NCI-H2081 (cell line): ENCODE data around the gene PEX14.
"Not testable (repeated sequence)": the region's sequence is repeated elsewhere in the genome, so short reads cannot be mapped to it uniquely, and the experiment has no call there.

Experiments
- DNase-seq, 2 experiments: peaks; one replicate each; lab custom pipeline; 2025; lab: John Stamatoyannopoulos, UW

PEX14 gene

DNA sequence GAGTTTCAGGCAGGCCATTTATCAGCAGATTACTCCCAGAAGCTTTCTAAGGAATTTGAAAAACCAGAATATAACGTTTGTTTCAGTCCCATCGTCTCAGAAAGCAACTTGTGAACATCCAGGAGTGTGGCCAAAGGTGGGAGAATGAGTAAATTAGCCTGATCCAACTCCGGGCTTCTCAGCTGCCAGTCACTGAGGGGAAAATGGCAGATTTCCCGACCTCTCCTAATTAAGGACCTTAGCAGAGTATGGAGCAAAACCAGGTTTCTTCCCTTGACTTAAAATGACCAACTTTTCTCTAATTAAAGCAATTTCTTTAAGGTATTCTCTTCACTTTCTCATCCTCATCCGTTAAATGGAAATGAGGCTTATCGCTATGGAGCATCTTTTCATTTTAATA lies 23.9 kb upstream of the PEX14 start:
- DNase-seq: no peak

DNA sequence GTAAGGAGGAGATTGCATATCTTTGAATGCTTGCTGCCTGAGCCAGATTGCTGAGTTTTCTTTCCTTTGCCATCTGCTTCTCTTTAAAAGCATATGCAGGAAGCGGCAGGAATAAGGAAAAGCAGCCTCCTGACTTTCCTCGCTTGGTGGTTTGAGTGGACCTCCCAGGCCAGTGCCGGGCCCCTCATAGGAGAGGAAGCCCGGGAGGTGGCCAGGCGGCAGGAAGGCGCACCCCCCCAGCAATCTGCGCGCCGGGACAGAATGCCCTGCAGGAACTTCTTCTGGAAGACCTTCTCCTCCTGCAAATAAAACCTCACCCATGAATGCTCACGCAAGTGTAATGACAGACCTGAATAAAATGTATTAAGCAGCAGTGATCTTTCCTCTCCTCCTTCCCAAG lies 23.5 kb upstream of the PEX14 start:
- DNase-seq: no peak

DNA sequence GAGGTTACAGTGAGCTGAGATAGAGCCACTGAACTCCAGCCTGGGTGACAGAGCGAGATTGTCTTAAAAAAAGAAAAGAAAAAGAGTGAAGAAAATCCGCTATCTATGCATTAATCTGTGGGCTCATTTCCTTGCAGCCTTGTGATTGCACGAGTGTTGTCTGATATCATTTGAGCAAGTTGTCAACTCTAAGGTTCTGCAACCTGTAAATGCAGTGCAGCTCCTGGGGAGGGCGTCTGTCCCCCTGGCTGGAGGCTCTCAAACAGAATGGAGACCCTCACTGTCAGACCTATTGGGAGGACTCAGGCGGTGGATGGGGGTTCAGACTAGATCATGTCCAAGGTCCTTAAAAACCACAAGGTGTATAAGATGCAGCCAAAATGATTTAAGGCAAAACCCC lies 18.7 kb upstream of the PEX14 start:
- no peak for DNase-seq

DNA sequence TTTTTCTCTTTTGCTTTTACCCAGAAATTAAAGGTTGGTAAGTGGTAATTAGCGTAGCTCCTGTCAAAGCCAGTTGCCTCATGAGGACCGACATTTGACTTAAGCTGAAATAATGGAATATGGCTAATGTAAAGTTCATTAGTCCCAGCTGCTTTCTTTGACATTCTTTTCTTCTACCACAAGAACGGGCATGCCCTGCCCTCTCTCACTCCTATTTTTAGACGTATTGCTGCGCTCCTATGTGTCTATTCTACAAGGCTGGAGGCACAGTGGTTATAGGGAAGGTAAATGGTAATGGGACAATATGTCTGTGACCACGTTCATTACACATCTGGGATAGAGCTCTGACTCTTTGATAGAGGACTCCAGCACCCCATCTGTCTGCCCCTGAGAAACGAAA lies 18.1 kb upstream of the PEX14 start:
- no peak for DNase-seq

DNA sequence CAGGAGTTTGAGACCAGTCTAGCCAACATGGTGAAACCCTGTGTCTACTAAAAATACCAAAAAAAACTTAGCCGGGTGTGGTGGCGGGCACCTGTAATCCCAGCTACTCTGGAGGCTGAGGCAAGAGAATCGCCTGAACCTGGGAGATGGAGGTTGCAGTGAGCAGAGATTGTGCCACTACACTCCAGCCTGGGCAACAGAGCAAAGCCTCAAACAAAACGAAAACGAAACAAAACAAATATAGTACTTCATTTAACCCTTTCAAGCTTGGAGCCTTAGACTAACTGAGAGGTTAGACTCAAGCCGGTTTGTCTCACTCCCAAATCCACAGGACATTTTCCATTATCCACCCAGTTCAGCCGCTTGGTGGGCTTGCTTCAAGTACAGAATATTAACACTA lies 17.3 kb upstream of the PEX14 start:
- not testable (repeated sequence) for DNase-seq

DNA sequence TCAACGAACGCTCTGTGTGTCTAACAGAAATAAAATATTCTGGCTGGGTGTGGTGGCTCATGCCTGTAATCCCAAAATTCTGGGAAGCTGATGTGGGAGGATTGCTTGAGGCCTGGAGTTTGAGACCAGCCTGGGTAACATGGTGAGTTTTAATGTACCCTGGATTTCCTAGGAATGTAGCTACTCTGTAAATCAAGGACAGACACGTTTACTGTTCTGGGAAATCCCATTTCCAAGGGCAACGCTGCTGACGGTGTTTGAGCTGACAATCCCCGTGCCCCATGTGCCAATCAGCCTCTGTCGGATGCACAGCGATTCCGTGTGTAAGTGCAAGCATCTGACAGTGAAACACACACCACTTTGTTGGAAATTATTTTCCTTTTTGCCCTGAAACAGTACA lies 16.9 kb upstream of the PEX14 start:
- no peak for DNase-seq

DNA sequence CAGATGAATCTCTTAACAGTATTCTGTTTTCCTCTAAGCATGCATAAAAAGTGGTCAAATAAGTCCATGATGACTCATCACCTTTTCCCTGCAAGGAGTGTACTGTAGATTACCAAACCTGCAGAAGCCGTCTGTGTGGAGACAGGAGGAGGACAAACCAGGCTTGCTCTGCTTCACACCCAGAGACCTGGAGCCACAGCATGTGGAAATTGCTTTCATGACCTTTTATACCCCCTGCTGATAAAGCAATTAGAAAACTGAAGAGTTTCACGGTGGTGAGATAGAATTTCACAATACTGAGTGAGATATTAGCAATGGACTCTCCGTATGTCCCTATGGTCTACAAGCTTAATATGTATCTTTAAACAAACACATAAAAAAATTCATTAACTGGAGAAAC lies 15.6 kb upstream of the PEX14 start:
- no peak for DNase-seq

DNA sequence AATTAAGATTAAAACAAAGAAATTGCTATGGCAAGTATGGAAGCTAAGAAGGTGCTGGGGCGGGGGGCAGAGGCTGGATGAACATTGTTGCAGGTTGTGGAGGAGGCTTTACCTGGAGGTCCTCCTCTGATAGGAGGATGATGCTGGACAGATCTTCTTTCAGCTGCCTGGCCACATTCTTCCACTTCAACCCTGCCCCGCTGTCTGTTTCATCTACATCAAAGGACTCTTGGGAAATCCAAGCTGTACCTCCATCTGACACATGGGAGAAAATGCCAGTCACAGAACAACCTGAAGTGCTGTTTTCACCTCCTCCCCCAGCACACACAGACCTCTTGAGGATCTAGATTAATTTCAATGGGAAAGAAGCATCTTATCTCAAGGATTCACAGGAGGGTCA lies 7.7 kb upstream of the PEX14 start:
- no peak for DNase-seq

DNA sequence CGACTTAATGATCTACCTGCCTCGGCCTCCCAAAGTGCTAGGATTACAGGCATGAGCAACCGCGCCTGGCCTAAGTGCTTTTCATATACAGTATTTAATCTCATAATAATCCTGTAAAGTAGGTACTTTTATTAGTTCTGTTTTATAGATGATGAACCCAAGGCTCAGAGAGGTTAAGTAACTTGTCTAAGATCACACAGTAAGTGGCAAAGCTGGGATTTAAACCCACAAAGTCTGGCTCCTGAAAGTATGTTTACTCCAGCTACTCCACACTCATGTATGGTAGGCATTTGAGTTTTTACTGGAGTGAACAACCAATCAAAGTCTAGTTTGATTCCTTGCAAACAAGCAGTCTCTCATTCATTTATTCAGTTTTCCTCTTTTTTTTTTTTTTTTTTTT lies 4.7 kb upstream of the PEX14 start:
- DNase-seq: no peak

DNA sequence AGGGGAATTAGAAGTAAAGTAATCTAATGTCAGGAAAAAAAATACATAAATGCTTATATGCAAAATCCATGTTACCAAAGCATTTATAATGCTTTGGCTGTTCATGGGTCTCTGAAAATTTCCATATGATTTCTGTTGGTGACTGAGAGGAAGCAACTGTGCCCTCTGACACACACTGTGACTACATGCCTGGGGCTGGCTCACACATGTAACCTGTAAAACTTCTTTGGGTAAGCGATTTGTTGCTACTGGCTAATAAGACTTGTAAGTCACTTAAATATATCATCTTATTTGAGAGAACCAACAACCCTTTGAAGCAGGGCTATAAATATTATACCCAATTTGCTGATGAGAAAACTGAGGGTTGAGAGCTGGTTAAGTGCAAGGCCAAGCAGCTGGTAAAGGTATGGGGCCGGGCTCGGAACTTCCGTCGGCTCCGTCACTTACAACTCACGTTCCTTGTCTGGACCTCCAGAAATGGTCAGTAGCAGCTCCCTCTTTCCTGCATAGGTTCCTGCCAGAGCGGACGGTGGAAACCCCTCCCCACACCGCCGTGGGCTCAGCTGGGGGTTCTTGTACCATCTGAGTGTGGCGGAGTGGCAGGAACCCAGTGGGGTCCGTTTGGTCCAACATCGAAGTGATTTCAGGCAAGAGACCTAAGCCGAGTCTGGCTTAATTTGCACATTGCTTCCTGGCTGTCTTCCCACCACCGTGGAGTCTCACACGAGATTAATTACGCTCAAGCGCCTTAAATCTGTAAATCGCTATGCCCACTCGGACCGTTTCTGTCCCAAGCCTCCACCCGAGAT lies 3.1 kb upstream of the PEX14 start:
- DNase-seq: peak in 1 of 2 experiments; percentile 48

DNA sequence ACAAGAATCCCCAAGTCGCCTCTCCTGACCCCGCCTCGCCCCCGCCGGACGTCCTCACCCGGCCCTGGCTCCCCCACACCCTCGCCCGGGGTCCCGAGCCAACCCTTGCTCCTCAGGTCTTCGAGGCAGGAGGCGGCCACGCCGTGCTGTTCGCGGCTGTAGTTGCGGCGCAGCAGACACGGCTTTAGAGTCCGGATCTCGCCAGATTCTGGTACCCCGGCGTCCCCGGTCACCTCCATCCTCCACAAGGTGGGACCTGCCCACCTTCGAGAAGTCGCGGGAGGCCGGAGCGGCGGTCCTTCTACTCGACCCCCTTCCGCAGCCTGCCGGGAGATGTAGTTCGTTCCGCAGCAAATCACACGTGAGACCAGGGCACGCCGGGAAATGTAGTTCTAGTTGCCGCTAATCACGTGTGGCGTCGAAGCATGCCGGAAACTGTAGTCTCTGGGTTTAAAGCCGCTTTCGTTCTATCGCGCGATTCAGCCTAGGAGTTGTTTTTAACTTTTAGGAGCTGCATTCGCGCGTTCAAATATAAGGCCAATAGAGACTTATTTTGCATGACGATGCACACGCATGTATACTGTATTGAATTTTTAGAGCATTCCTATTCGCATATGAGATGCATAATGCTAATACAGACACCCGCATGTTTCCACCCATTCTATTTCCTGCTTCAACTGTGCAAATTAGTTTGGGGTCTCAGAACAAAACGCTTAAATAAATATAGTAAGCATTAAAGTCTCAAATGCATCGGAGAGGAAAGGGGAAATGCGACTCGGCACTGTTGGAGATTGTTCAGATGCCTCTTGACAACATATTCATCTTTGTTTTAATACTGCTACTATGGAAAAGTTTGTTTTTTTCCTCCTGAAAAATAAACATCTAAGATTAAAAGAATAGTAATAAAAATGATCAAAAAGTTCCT lies 2.3 kb upstream of the PEX14 start, which contains the start of gene DFFA:
Gene DFFA (minus strand): TSS at position 310 of the 925 bp plus-strand sequence. CDS start 71 bp downstream, at position 239.
- DNase-seq: peak; percentile 93 to 98

DNA sequence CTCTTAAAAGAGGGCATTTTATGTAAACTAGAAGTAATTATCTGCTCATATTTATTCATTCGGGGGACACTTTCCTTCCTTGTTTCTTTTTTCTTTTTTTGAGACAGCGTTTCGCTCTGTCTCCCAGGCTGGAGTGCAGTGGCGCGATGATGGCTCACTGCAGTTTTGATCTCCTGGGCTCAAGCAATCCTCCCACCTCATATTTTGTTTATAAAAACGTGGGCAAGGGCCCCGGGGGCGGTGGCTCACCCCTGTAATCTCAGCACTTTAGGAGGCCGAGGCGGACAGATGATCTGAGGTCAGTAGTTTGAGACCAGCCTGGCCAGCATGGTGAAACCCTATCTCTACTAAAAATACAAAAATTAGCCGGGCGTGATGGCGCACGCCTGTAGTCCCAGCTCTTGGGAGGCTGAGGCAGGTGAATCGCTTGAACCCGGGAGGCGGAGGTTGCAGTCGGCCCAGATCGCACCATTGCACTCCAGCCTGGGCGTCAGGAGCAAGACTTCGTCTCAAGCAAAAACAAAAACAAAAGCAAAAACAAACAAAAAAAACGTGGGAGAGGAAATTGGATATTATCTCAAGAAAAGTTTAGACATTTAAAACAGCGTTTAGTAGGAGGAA lies 1.5 kb upstream of the PEX14 start:
- no peak for DNase-seq

DNA sequence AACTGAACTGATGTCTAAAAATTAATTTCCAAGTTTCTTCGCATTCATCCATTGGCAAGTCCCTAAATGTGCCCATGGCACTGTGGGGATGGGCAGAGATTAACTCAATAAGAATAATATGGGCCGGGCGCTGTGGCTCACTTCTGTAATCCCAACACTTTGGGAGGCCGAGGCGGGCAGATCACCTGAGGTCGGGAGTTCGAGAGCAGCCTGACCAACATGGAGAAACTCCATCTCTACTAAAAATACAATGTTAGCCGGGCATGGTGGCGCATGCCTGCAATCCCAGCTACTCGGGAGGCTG lies 489 bp upstream of the PEX14 start:
- DNase-seq: not testable (repeated sequence)

DNA sequence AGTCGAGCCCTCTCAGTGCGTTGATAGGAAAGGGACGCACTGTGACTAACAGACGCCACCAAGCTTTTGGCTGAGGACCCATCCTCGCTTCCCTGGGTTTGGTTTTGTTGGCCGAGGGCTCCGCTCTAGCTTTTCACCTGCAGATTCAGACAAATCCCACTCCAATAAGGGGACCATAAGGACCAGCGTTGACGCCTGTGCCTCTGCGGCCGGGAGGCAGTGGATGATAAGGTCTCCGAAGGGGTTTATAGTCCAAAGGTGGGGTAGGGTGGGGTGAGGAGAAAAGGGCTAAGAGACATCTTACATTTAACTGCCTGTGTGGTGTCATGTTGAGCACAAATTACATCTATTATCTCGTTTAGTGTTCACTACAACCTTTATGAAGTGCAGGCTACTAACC lies 760 bp downstream of the PEX14 start:
- no peak for DNase-seq

DNA sequence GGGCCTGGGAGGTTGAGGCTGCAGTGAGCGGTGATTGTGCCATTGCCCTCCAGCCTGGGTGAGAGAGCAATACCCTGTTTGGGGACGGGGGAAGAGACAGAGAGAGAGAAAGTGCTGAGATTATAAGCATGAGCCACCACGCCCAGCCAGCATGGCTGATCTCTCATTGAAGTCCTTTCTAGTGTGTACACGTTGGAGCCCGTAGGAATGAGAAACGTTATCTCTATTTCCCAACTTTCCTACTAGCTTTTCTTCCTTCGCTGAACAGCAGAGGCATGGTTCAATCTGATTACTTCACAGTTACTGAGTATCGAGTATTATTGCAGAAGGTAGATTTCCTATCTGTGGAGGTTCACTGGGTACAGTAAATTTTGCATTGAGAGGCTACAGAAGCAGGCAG lies 4.5 kb downstream of the PEX14 start:
- no peak for DNase-seq

DNA sequence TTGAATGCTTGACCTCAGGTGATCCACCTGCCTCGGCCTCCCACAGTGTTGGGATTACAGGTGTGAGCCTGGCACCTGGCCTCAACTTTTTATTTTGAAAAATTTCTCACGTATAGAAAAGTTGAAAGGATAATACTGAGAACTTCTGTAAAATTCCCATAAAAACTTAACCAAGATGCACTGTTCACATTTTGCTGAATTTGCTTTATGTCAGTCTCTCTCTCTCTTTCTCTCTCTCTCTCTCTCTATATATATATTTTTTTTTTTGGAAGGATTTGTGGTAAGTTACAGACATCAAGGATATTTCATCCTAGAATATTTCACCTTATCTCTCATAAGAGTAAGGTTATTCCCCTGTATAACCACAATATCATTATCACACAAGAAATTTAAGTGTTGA lies 5.9 kb downstream of the PEX14 start:
- no peak for DNase-seq

DNA sequence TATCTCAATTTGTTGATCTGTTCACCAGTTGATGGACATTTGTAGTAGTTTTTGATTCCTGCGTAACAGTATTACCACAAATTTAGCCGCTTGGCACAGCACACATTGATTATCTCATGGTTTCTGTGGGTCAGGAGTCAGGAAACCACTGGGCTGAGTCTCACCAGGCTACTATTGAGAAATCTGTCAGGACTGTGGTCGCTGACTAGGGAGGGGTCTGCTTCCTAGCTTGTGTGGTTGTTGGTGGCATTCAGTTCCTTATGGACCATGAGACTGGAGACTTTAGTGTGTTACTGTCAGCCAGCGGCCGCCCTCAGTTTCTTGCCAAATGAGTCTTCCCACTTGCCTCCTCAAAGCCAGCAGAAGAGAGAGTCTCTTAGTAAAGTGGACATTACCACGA lies 9.8 kb downstream of the PEX14 start:
- DNase-seq: no peak

DNA sequence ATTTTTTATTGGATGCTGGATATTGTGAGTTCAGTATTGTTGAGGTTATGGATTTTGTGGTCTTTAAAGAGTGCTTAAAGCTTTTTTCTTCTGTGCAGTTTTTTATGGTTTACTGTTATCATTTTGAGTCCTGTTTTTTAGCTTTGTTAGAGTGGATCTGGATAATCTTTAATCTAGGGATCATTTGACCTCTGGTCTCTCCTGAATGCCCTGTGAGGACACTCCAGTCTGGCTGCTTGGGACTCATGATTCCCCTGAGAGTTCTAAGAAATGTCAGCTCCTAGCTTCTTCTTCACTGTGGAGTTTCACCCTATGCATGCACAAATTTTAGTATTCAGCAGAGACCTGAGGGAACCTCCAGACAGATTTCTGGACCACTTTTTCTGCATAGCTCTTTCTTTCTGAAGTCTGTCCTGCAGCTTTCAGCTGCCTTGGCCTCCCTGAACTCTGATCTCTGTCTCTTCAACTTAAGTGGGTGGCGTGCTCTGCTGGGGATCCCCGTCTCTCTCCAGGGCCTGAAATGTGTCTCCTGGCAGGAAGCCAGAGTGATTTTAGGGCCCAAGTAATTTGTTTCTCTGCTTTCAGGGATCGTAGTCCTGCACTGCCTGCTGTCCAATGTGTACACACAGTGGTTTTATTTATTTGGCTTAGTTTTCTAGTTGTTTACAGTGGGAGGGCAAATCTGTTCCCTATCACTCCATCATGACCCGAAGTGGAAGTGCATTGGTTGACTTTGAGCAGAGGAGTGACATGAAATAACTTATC lies 14.7 kb downstream of the PEX14 start:
- DNase-seq: peak in 1 of 2 experiments; percentile 53

DNA sequence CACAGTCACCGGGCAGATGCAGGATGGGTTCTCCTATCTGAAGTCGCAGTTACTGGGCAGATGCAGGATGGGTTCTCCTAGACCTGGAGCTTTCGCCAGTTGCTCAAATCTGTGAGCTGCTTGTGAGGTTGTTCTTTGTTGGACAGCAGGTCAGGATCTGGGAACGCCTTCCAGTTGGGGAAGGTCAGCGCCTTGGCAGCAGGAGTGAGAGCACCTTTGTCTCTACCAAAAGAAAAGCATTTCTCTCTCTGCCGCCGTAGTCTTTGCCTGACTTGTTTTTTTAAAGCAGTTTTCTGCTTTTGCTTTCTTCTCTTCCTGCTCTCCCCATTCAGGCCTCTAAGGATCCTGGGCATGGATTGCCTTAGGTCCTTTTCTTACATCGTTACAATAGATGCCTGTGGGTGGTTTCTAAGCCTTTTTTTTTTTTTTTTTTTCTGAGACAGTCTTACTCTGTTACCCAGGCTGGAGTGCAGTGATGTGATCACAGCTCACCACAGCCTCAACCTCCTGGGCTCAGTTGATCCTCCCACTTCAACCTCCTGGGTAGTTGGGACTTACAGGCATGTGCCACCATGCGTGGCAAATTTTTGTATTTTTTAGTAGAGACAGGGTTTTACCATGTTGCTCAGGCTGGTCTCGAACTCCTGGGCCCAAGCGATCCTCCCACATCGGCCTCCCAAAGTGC lies 15.7 kb downstream of the PEX14 start:
- no peak for DNase-seq

DNA sequence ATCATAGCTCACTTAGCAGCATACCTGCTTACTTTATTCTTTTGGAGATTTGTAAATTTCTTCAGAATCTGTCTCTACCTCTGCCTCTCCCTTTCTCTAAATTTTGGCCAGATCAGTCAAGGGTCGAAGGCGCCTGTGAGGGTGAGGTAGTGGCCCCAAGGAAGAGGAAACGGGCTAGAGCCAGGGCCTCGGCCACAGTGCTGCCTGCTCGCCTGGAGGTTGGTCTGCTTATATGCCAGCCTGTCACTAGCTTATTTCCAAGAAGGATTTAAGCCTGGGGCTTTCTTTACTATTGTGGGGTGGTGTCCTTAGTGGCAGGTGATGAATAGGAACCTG lies 19.6 kb downstream of the PEX14 start:
- DNase-seq: no peak

DNA sequence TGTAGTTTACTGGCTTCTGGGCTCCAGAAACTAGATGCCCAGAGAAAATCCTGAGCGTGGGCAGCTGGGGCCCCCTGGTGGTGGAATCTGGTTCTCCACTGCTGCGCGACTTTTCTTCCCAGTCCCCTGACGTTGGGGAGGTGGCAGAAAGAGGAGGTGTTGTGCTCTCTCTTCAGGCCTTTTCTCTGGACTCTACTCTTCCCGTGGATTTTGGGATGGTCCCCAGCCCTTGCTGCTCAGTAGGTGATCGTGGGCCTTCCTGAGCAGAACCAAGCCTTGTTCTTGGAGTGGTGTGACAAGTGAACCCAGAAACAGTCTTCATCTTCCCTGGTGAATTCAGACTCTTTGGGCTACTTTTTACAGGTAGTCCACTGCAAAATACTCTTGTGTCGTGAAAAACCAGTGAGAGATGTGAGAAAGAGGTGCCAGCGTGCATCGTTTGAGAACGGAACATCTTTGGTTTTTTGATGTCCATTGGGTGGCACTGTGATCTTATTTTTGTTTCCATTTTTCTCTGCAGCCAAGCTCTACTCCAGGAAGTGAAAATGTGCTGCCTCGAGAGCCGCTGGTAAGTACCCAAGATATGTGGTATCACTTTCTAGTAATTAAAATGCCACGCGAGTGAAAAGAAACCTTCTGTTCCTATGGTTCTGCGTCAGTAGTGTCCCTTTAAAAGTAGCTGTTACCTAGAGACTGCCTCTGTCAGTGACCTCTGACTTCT lies 20.2 kb downstream of the PEX14 start:
- DNase-seq: peak; percentile 70 to 77
